H1 (cell line): Measurements from ENCODE around the gene FAM209A. TPM values are rescaled to one million over a fixed set of nuclear protein-coding genes. Genes with fewer than 3 reads are reported as not detected.

Experiments used
- CTCF ChIA-PET: fragments of 300-600 bp; sonication (Branson Sonifier 250); formaldehyde crosslinking; loops from one replicate; lab custom pipeline; 2021; ENCODE audit not compliant: partially characterized antibody; lab: Charles Lee
- POLR2A ChIA-PET: fragments of 300-600 bp; sonication (Branson Sonifier 250); formaldehyde crosslinking; loops from one replicate; lab custom pipeline; 2021; ENCODE audit warnings: inconsistent platforms; ENCODE audit not compliant: partially characterized antibody; lab: Charles Lee
- DNase-seq, 2 experiments: peaks; one replicate each; pipeline versions ENCODE4 v3.0.0 to v3.0.0-alpha.2; 2010 to 2022; ENCODE audit warnings: low spot score in 2 of 2, low read depth in 1 of 2, mixed read lengths in 1 of 2
- FAIRE-seq: peaks from 2 replicates; lab custom pipeline; 2011; peaks lifted over from hg19 to GRCh38; lab: Jason Lieb, UNC
- H2AFZ ChIP-seq: 2 replicates; pipeline ENCODE4 v1.8.1; 2012; ENCODE audit warnings: low read length, inconsistent platforms
- H2AK5ac ChIP-seq: 2 replicates; pipeline ENCODE4 v1.6.1; 2013; ENCODE audit warnings: low read depth, low read length
- H2BK120ac ChIP-seq: replicated peaks from 2 replicates; pipeline ENCODE3; 2013; ENCODE audit warnings: low read depth, low read length, inconsistent platforms
- H2BK12ac ChIP-seq: 2 replicates; pipeline ENCODE4 v1.6.1; 2013; ENCODE audit warnings: low read depth, low read length
- H2BK15ac ChIP-seq: 2 replicates; pipeline ENCODE4 v1.6.1; 2013; ENCODE audit warnings: low read length
- H2BK20ac ChIP-seq: 2 replicates; pipeline ENCODE4 v1.6.1; 2013; ENCODE audit warnings: low read length
- H2BK5ac ChIP-seq: 2 replicates; pipeline ENCODE4 v1.6.1; 2013; ENCODE audit warnings: low read depth, low read length
- H3K14ac ChIP-seq: 2 replicates; pipeline ENCODE4 v1.6.1; 2013; ENCODE audit warnings: inconsistent platforms; ENCODE audit not compliant: insufficient read length
- H3K18ac ChIP-seq: 2 replicates; pipeline ENCODE4 v1.6.1; 2013; ENCODE audit warnings: low read length; ENCODE audit errors: extremely low read depth
- H3K23ac ChIP-seq: 2 replicates; pipeline ENCODE4 v1.6.1; 2013; ENCODE audit warnings: inconsistent platforms; ENCODE audit not compliant: insufficient read length
- H3K23me2 ChIP-seq: 2 replicates; pipeline ENCODE4 v1.6.1; 2013; ENCODE audit warnings: low read depth, low read length
- H3K27ac ChIP-seq: 2 replicates; pipeline ENCODE4 v1.6.1; 2011; ENCODE audit warnings: low read depth, low read length, inconsistent platforms
- H3K27me3 ChIP-seq, 4 experiments: replicated peaks in 1 of 4; 1 replicate in 1 of 4; 2 replicates in 3 of 4; pipeline versions ENCODE4 v1.6.1 to v1.8.1; 2011 to 2013; ENCODE audit warnings: low read length in 3 of 4, mild to moderate bottlenecking in 3 of 4, inconsistent platforms in 2 of 4, mixed read lengths in 2 of 4, moderate library complexity in 1 of 4; ENCODE audit not compliant: control insufficient read depth in 3 of 4, insufficient read depth in 3 of 4; ENCODE audit errors: extremely low read depth in 1 of 4
- H3K36me3 ChIP-seq, 4 experiments: 2 replicates each; pipeline versions ENCODE4 v1.6.1 to v1.8.1; 2011 to 2013; ENCODE audit warnings: mild to moderate bottlenecking in 4 of 4, low read length in 3 of 4, moderate library complexity in 2 of 4, control low read depth in 1 of 4, inconsistent platforms in 1 of 4; ENCODE audit not compliant: insufficient read depth in 4 of 4, control insufficient read depth in 2 of 4
- H3K4ac ChIP-seq: replicated peaks from 2 replicates; pipeline ENCODE3; 2013; ENCODE audit warnings: low read length, low read depth, mixed read lengths, inconsistent platforms; ENCODE audit not compliant: insufficient read length
- H3K4me1 ChIP-seq, 4 experiments: replicated peaks in 1 of 4; 1 replicate in 1 of 4; 2 replicates in 3 of 4; pipeline versions ENCODE4 v1.6.1 to v1.8.1; 2011 to 2013; ENCODE audit warnings: low read length in 3 of 4, inconsistent platforms in 2 of 4, mixed read lengths in 1 of 4; ENCODE audit not compliant: insufficient read depth in 4 of 4, control insufficient read depth in 3 of 4
- H3K4me2 ChIP-seq, 2 experiments: 2 replicates each; pipeline versions ENCODE4 v1.6.1 to v1.8.1; 2011 to 2013; ENCODE audit warnings: low read depth in 2 of 2, low read length in 2 of 2, control low read depth in 1 of 2, inconsistent platforms in 1 of 2, mild to moderate bottlenecking in 1 of 2; ENCODE audit not compliant: insufficient read depth in 1 of 2
- H3K4me3 ChIP-seq, 4 experiments: fragments of 200-600, 300-600 bp in 1 of 4; sonication (generic), shearing (Covaris generic), sonication (Bioruptor Twin) in 1 of 4; 2 replicates each; pipeline versions ENCODE4 v1.5.1 to v1.8.1; 2011 to 2016; ENCODE audit warnings: low read length in 4 of 4, low read depth in 3 of 4, control low read depth in 2 of 4, inconsistent platforms in 2 of 4, mild to moderate bottlenecking in 2 of 4, mixed read lengths in 1 of 4, moderate library complexity in 1 of 4; ENCODE audit not compliant: insufficient read depth in 2 of 4; ENCODE audit errors: extremely low read depth in 1 of 4
- H3K56ac ChIP-seq: replicated peaks from 2 replicates; pipeline ENCODE3; 2013; ENCODE audit warnings: low read depth, mild to moderate bottlenecking, mixed read lengths, low read length, inconsistent platforms; ENCODE audit not compliant: insufficient read length
- H3K79me1 ChIP-seq: 2 replicates; pipeline ENCODE4 v1.6.1; 2013; ENCODE audit warnings: low read depth, low read length, control low read depth
- H3K79me2 ChIP-seq, 2 experiments: 2 replicates each; pipeline versions ENCODE4 v1.6.1 to v1.8.1; 2012 to 2013; ENCODE audit warnings: low read length in 2 of 2, mild to moderate bottlenecking in 2 of 2, inconsistent platforms in 1 of 2; ENCODE audit not compliant: insufficient read depth in 2 of 2, control insufficient read depth in 1 of 2
- H3K9ac ChIP-seq, 4 experiments: replicated peaks in 1 of 4; 1 replicate in 1 of 4; 2 replicates in 3 of 4; pipeline versions ENCODE4 v1.6.1 to v1.8.1; 2011 to 2013; ENCODE audit warnings: low read depth in 3 of 4, low read length in 3 of 4, control low read depth in 2 of 4, mild to moderate bottlenecking in 2 of 4, moderate library complexity in 2 of 4, inconsistent platforms in 1 of 4; ENCODE audit errors: extremely low read depth in 1 of 4
- H3K9me3 ChIP-seq, 2 experiments: 2 replicates each; pipeline versions ENCODE4 v1.6.1 to v1.8.1; 2012 to 2013; ENCODE audit warnings: mild to moderate bottlenecking in 2 of 2, moderate library complexity in 2 of 2, control low read depth in 1 of 2, inconsistent platforms in 1 of 2, low read depth in 1 of 2, low read length in 1 of 2, mixed read lengths in 1 of 2; ENCODE audit not compliant: insufficient read depth in 2 of 2
- H4K20me1 ChIP-seq, 2 experiments: replicated peaks in 1 of 2; 2 replicates each; pipeline versions ENCODE3 to v1.8.1; 2011 to 2013; ENCODE audit warnings: inconsistent platforms in 2 of 2, low read length in 2 of 2, mild to moderate bottlenecking in 1 of 2; ENCODE audit not compliant: insufficient read depth in 2 of 2, control insufficient read depth in 1 of 2
- H4K5ac ChIP-seq: 2 replicates; pipeline ENCODE4 v1.6.1; 2013; ENCODE audit warnings: low read length, low read depth, mixed read lengths, inconsistent platforms; ENCODE audit not compliant: insufficient read length
- H4K8ac ChIP-seq: 2 replicates; pipeline ENCODE4 v1.8.0; 2013; ENCODE audit warnings: mild to moderate bottlenecking, moderate library complexity, low read length, inconsistent platforms; ENCODE audit not compliant: insufficient read depth; ENCODE audit errors: extremely low read depth
- H4K91ac ChIP-seq: replicated peaks from 2 replicates; pipeline ENCODE3; 2013; ENCODE audit warnings: low read length, mixed read lengths, inconsistent platforms; ENCODE audit not compliant: insufficient read length
- ASH2L ChIP-seq: fragments of 200-600, 300-600 bp; sonication (generic); IDR thresholded peaks from one replicate; pipeline ENCODE4 v1.7.1; 2017; ENCODE audit warnings: low read length
- ATF2 ChIP-seq: IDR thresholded peaks from 2 replicates; pipeline ENCODE4 v1.6.1; 2012; ENCODE audit warnings: low read length, inconsistent platforms
- BCL11A ChIP-seq, 2 experiments: IDR thresholded peaks; one replicate each; pipeline ENCODE4 v1.6.1; 2011; ENCODE audit warnings: low read depth in 2 of 2, low read length in 2 of 2, mild to moderate bottlenecking in 2 of 2
- BRCA1 ChIP-seq: IDR thresholded peaks from 2 replicates; pipeline ENCODE4 v1.6.1; 2012; ENCODE audit warnings: low read depth, low read length, improper control_type of control experiment
- CBX5 ChIP-seq: fragments of 300-800, 300-1000 bp; sonication (generic); IDR thresholded peaks from 2 replicates; pipeline ENCODE4 v1.7.1; 2016; ENCODE audit warnings: antibody characterized with exemption, low read length, low read depth
- CTBP2 ChIP-seq: IDR thresholded peaks from 2 replicates; pipeline ENCODE4 v1.7.0; 2011; ENCODE audit warnings: borderline replicate concordance, mild to moderate bottlenecking, moderate library complexity, mixed read lengths, low read length; ENCODE audit not compliant: insufficient read depth, insufficient read length
- KDM5A ChIP-seq: fragments of 200-600 bp; IDR thresholded peaks from 2 replicates; pipeline ENCODE4 v1.7.1; 2012; ENCODE audit warnings: mild to moderate bottlenecking, low read length, inconsistent platforms, mixed read lengths
- NRF1 ChIP-seq: IDR thresholded peaks from 2 replicates; pipeline ENCODE4 v1.6.1; 2011; ENCODE audit warnings: mild to moderate bottlenecking, low read depth, low read length, improper control_type of control experiment
- POLR2AphosphoS5 ChIP-seq: IDR thresholded peaks from 2 replicates; pipeline ENCODE4 v1.6.1; 2011; ENCODE audit warnings: low read depth, low read length
- POU5F1 ChIP-seq: IDR thresholded peaks from 2 replicates; pipeline ENCODE4 v1.6.1; 2011; ENCODE audit warnings: low read depth, mild to moderate bottlenecking, low read length, moderate library complexity
- SIN3A ChIP-seq, 2 experiments: IDR thresholded peaks in 1 of 2; conservative IDR thresholded peaks in 1 of 2; 2 replicates each; pipeline ENCODE4 v1.6.1; 2011 to 2012; ENCODE audit warnings: low read length in 2 of 2, improper control_type of control experiment in 1 of 2, low read depth in 1 of 2, mild to moderate bottlenecking in 1 of 2
- TCF12 ChIP-seq: IDR thresholded peaks from 2 replicates; pipeline ENCODE4 v1.6.1; 2011; ENCODE audit warnings: low read depth, mild to moderate bottlenecking, low read length
- TEAD4 ChIP-seq: IDR thresholded peaks from 2 replicates; pipeline ENCODE4 v1.6.1; 2012; ENCODE audit warnings: low read depth, low read length, inconsistent platforms, mixed read lengths
- YY1 ChIP-seq: IDR thresholded peaks from 2 replicates; pipeline ENCODE4 v1.6.1; 2011; ENCODE audit warnings: low read depth, mild to moderate bottlenecking, low read length
- WGBS, 2 experiments: shearing (Covaris generic) in 1 of 2; methylation state at CpG; one replicate each; pipeline versions ENCODE4 v1.1.6 to v1.1.7; 2013 to 2015; ENCODE audit warnings: low lambda C conversion rate in 2 of 2, mixed read lengths in 2 of 2, inconsistent platforms in 1 of 2, low coverage in 1 of 2, missing lambda C conversion rate in 1 of 2; ENCODE audit not compliant: insufficient replicate concordance in 2 of 2, insufficient coverage in 1 of 2, insufficient read length in 1 of 2; ENCODE audit errors: extremely low coverage in 1 of 2, missing lambda C conversion rate in 1 of 2; 5-methylcytosine and 5-hydroxymethylcytosine counted together
- polyA plus RNA-seq, 7 experiments: library from polyadenylated mRNA; depleted of rRNA in 3 of 7; stranded (reverse) in 5 of 7; unstranded in 2 of 7; fragments of >200 nt in 5 of 7; fragments of 200-250 nt in 2 of 7; gene quantifications; 1 replicate in 5 of 7; 2 replicates in 1 of 7; 4 replicates in 1 of 7; pipeline versions ENCODE4 v1.2.1 to v1.2.3, GENCODE V29; 2011 to 2013; ENCODE audit warnings: missing spikeins in 2 of 7, mixed read lengths in 2 of 7
- total RNA-seq: library from RNA; stranded (reverse); fragmentation: NEBNext Ultra II Directional; extraction: Animal tissue kit (Norgen Biotek cat#: 25700); gene quantifications from 2 replicates; pipeline ENCODE4 v1.2.1, GENCODE V29; 2021

Gene FAM209A
- total and polyA plus RNA-seq, 2 of the 8 experiments (the other 6 are each of a cell fraction or from before 2014, with no cell fraction given), result 0.15 TPM; not detected in 1

GRCh38 chr20:56566621-56567020, 42.1 kb downstream of the FAM209A start:
- no peak overlapping the region for H3K9ac ChIP-seq
- TF ChIP-seq NRF1, result no peak
- no peak for TF ChIP-seq TEAD4
- TF ChIP-seq BRCA1, result no peak
- TF ChIP-seq SIN3A (conservative IDR thresholded peaks at IDR 0.05 in 1 of 2, IDR thresholded peaks at IDR 0.05 in 1 of 2; ENCODE audit: low read depth in 1 of 2, low read length in 2 of 2), result no peak
- no peak for TF ChIP-seq KDM5A
- TF ChIP-seq CBX5, result no peak
- no peak for TF ChIP-seq POLR2AphosphoS5
- TF ChIP-seq ASH2L, result no peak
- TF ChIP-seq YY1, result no peak
- TF ChIP-seq TCF12, result no peak
- TF ChIP-seq ATF2, result no peak
- no peak for TF ChIP-seq POU5F1
- no peak for TF ChIP-seq BCL11A (IDR thresholded peaks at IDR 0.05; ENCODE audit: low read depth in 2 of 2, low read length in 2 of 2)
- TF ChIP-seq CTBP2, result no peak

More at GRCh38 chr20:56566621-56567020, 42.1 kb downstream of the FAM209A start:
- H3K23me2 ChIP-seq, result no peaks in the 10 kb centered on the region
- no peak overlapping the region for H3K4me2 ChIP-seq
- no peak overlapping the region for H3K4ac ChIP-seq
- H3K4me1 ChIP-seq, result no peaks in the 10 kb centered on the region; a peak in 1 of 7 replicates
- ChIA-PET POLR2A (no interaction called here), CTCF (interaction anchor here (0.5 to 1.9 kb wide), 5 partner anchors 10 to 251 kb away, joined by 3 to 15 read pairs (median 4); no protein-coding TSS in a partner anchor)
- no peak overlapping the region for H2BK20ac ChIP-seq
- no peak overlapping the region for H2BK120ac ChIP-seq
- FAIRE-seq (no peak), DNase-seq (no peak)
- H3K27me3 ChIP-seq, result no peaks in the 10 kb centered on the region
- H2AK5ac ChIP-seq, result no peak overlapping the region
- no peak overlapping the region for H3K23ac ChIP-seq
- no peak overlapping the region for H3K27ac ChIP-seq
- H4K8ac ChIP-seq, result no peak overlapping the region
- no peaks in the 10 kb centered on the region for H4K20me1 ChIP-seq
- H3K79me1 ChIP-seq, result no peaks in the 10 kb centered on the region
- H3K36me3 ChIP-seq, result no peaks in the 10 kb centered on the region
- no peak overlapping the region for H2BK12ac ChIP-seq
- no peak overlapping the region for H3K18ac ChIP-seq
- H4K91ac ChIP-seq, result no peak overlapping the region
- H2BK15ac ChIP-seq, result no peak overlapping the region
- no peaks in the 10 kb centered on the region for H3K79me2 ChIP-seq
- H2BK5ac ChIP-seq, result no peak overlapping the region
- H3K56ac ChIP-seq, result no peak overlapping the region
- no peak overlapping the region for H3K14ac ChIP-seq
- no peaks in the 10 kb centered on the region for H3K9me3 ChIP-seq
- WGBS, 2 experiments, result 82% methylated on average over 3 of the region's 3 CpGs; no CpG with 5 or more reads in 1 of the 2 experiments
- H3K4me3 ChIP-seq, result no peak overlapping the region
- H4K5ac ChIP-seq, result no peak overlapping the region
- H2AFZ ChIP-seq, result no peak overlapping the region
